Erythroblast (primary cell): ENCODE results near the gene UNC5CL.

Experiments
- GATA1 ChIP-seq: IDR thresholded peaks from 2 replicates; pipeline ENCODE4 v1.6.1; 2011; ENCODE audit warnings: low read depth, mild to moderate bottlenecking, control low read depth, low read length, moderate library complexity
- POLR2A ChIP-seq: IDR thresholded peaks from 2 replicates; pipeline ENCODE4 v1.6.1; 2011; ENCODE audit warnings: mild to moderate bottlenecking, low read length

DNA sequence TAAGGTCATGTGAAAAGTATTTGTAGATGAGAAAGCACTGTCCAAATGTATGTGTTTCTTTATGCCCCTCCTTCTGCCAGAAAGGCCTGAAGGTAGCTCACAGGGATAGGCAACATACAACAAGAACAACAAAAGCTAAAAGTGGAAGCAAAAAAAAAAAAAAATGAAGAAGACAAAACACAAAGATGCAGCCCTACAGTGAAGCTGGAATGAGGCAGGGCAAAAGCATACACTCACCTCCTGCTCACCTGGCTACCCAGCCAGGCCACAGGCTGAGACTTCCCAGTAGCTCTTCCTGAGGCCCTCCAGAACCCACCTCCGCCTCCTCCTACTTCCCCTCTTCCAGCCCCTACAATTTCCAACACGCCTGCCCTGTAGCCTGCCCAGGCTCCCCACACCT, 2.4 kb downstream of the UNC5CL start:
- no peak for TF ChIP-seq POLR2A
- TF ChIP-seq GATA1, result no peak
